Measurements from ENCODE around the gene MAML2. TPM values are rescaled to one million over a fixed set of nuclear protein-coding genes. Genes with fewer than 3 reads are reported as not detected.

The MAML2 gene
- total RNA-seq, 4 donors from 2014 or later, result 19.0 to 36.4 (median 31.4) TPM

DNA sequence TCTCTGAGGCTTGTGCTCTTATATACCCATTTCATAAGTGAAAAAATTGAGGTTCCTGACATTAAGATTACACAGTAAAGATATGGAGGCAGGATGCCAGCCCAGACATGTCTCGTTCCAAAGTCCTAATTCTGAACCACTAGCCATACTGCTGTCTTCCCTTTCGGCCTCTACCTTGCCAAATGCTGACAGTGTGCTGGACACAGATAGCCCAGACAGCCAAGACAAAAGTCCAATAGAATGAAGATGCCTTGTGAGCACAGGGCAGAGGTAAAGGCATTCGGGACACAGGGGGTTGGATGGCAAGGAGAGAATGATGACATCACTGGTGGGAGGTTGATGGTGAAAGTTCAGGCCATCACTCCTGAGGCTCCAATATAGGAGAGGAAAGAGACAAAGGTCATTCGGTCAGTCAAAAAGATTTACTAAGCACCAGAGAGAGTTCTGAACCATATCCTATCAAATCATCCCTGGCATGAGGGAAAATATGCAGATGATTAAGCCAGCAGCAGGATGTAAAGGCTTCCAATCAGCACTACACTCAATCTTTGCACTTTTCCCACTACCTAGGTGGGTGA, 245.1 kb downstream of the MAML2 start:
- Histone ChIP-seq H3K4me3 (replicated peaks in 1 of 3) (no peak overlapping the region), H3K4me1 (peaks cover 60 to 63% of the 10 kb centered on the region in 2 donors), H3K36me3 (no peaks in the 10 kb centered on the region), H3K27me3 (no peaks in the 10 kb centered on the region), H3K9me3 (no peaks in the 10 kb centered on the region), H3K27ac (peak overlapping the region; percentile 73 to 97 (median 89))
- DNase-seq, result no peak
- 90 to 91% methylated on average over 4 of the region's 4 CpGs for WGBS, 2 donors
- TF ChIP-seq POLR2A (IDR thresholded peaks at IDR 0.05), result no peak
- TF ChIP-seq, protein P1, sequence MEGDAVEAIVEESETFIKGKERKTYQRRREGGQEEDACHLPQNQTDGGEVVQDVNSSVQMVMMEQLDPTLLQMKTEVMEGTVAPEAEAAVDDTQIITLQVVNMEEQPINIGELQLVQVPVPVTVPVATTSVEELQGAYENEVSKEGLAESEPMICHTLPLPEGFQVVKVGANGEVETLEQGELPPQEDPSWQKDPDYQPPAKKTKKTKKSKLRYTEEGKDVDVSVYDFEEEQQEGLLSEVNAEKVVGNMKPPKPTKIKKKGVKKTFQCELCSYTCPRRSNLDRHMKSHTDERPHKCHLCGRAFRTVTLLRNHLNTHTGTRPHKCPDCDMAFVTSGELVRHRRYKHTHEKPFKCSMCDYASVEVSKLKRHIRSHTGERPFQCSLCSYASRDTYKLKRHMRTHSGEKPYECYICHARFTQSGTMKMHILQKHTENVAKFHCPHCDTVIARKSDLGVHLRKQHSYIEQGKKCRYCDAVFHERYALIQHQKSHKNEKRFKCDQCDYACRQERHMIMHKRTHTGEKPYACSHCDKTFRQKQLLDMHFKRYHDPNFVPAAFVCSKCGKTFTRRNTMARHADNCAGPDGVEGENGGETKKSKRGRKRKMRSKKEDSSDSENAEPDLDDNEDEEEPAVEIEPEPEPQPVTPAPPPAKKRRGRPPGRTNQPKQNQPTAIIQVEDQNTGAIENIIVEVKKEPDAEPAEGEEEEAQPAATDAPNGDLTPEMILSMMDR (IDR thresholded peaks at IDR 0.05), result no peak
- intact Hi-C loops (cut with DNase I), result no loop called here

DNA sequence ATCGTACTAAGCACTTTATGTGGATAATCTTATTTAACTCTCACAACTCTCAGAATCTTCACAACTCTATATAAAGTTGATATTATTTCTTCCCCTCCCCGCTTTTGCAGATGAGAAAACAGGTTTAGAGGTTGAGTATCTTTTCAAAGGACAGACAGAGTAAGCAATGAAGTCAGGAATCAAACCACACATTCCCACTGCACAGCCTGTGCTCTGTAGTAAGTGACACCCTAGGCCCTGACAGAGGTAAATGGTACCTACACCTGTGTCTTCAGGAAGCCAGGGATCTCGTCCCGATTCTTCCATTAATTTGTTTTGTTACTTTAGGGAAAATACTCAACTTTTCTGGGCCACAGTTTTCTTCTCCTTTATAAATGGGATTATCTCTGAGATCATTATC, 246.6 kb downstream of the MAML2 start:
- Histone ChIP-seq H3K27me3 (no peaks in the 10 kb centered on the region), H3K36me3 (peaks cover 0 to 4% of the 10 kb centered on the region in 2 donors), H3K27ac (peak overlapping the region; percentile 73 to 97 (median 89)), H3K4me1 (peaks cover 55 to 61% of the 10 kb centered on the region in 2 donors), H3K9me3 (no peaks in the 10 kb centered on the region), H3K4me3 (replicated peaks in 1 of 3) (no peak overlapping the region)
- WGBS, 2 donors, result 75 to 79% methylated on average over 4 of the region's 4 CpGs
- DNase-seq, result peak; percentile 23 to 38
- intact Hi-C loops (cut with DNase I), result no loop called here
- no peak for TF ChIP-seq POLR2A (IDR thresholded peaks at IDR 0.05)

DNA sequence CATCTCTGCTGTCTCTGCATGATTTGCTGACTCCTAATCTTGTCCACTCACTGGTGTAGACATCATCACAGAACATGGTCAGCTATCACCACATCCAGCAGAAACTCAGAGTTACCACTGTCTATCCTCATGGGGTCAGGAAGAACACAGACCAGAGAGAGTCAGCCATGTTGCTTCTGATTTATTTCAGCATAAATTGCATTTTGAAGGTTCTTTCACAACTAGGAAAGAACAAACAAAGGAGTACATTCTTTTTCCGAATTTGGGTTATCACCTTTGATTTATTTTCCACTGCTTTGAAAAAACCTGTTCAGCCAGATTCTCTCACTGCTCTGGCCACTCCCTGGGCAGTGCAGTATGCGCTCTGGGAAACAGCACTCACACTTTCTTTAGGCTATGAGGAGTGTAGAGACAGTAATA, 247.1 kb downstream of the MAML2 start:
- DNase-seq, result peak; percentile 64 to 70
- Histone ChIP-seq H3K27ac (peak overlapping the region; percentile 73 to 97 (median 89)), H3K4me1 (peaks cover 55 to 65% of the 10 kb centered on the region in 2 donors), H3K9me3 (no peaks in the 10 kb centered on the region), H3K36me3 (peaks cover 0 to 4% of the 10 kb centered on the region in 2 donors), H3K27me3 (no peaks in the 10 kb centered on the region), H3K4me3 (replicated peaks in 1 of 3) (no peak overlapping the region)
- 24 to 34% methylated on average over 2 of the region's 2 CpGs for WGBS, 2 donors
- TF ChIP-seq POLR2A (IDR thresholded peaks at IDR 0.05), result peak in 1 of 2 donors; percentile 45
- TF ChIP-seq, protein P1 (IDR thresholded peaks at IDR 0.05), result no peak
- intact Hi-C loops (cut with DNase I), result no loop called here

DNA sequence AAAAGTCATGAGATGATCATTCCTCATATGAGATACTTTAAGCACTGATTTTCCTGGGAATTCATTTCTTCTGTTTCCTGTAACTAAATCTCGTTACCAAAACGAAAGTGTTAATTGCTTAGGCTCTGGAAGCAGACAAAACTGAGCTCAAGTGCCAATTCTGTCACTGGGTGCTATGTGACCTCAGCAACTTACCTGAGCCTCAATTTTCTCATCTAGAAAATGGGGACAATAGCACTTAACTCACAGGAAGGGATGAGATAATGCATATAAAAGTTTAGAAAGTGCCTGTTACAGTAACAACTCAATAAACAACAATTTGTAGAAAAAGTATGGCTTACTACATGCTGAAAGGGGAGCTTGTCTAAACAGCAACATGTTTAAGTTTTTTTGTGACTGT, 248.8 kb downstream of the MAML2 start:
- WGBS, 2 donors, result 73 to 78% methylated on average over 2 of the region's 2 CpGs
- TF ChIP-seq, protein P1 (IDR thresholded peaks at IDR 0.05), result no peak
- TF ChIP-seq POLR2A (IDR thresholded peaks at IDR 0.05), result no peak
- Histone ChIP-seq H3K4me1 (peaks cover 64 to 77% of the 10 kb centered on the region in 2 donors), H3K9me3 (no peaks in the 10 kb centered on the region), H3K27ac (peak overlapping the region in 2 of 3 donors; percentile 47 to 97), H3K36me3 (peaks cover 0 to 4% of the 10 kb centered on the region in 2 donors), H3K4me3 (replicated peaks in 1 of 3) (no peak overlapping the region), H3K27me3 (no peaks in the 10 kb centered on the region)
- DNase-seq, result no peak
- intact Hi-C loops (cut with DNase I), result no loop called here

DNA sequence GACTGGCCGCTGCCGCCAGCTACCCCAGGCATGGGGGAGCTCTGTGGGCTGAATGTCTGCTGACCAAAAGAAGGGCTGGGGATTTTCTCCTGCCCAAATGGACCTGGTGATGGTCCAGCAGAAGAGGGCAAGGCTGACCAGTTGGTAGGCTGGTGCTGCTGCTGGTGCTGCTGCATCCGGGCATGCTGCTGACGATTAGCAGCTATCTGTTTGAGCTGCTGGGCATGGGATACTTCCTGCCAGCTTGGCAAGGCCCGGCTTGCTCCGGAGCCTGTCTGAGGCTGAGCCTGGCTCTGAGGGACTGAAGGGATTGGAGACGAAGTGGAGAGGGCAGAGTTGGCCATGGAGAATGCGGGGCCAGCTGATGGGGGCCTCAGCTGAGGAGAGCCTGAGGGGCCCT, 250.5 kb downstream of the MAML2 start:
- Histone ChIP-seq H3K4me3 (replicated peaks in 1 of 3) (no peak overlapping the region), H3K27ac (peak overlapping the region in 2 of 3 donors; percentile 34 to 47), H3K9me3 (no peaks in the 10 kb centered on the region), H3K4me1 (peaks cover 48 to 60% of the 10 kb centered on the region in 2 donors), H3K27me3 (no peaks in the 10 kb centered on the region), H3K36me3 (peaks cover 0 to 4% of the 10 kb centered on the region in 2 donors)
- intact Hi-C loops (cut with DNase I), result no loop called here
- DNase-seq, result no peak
- 94 to 98% methylated on average over 6 to 8 of the region's 8 CpGs for WGBS, 2 donors
- no peak for TF ChIP-seq POLR2A (IDR thresholded peaks at IDR 0.05)
- TF ChIP-seq, protein P1 (IDR thresholded peaks at IDR 0.05), result no peak
